SK-N-SH treated with all-trans-retinoic acid at 6 μM for 48 hours (cell line): ENCODE results near the gene ABI1.

Experiments used
- ATAC-seq: fragments of 200-7000 bp; cut with Tn5 transposase; 3 replicates; pipeline ENCODE4 v1.9.1; 2020; ENCODE audit warnings: mild to moderate bottlenecking, moderate library complexity
- ARNTL ChIP-seq: fragments of 450-650 bp; formaldehyde crosslinking; IDR thresholded peaks from 2 replicates; pipeline ENCODE4 v1.5.0; 2020; ENCODE audit warnings: low read depth, mild to moderate bottlenecking, moderate library complexity, borderline replicate concordance
- BACH2 ChIP-seq: fragments of 250-450 bp; sonication (Bioruptor Pico); IDR thresholded peaks from 2 replicates; pipeline ENCODE4 v1.9.0; 2021; ENCODE audit warnings: mild to moderate bottlenecking, borderline replicate concordance
- CSDC2 ChIP-seq: fragments of 250-450 bp; sonication (Bioruptor Pico); IDR thresholded peaks from 2 replicates; pipeline ENCODE4 v1.5.0; 2020; ENCODE audit warnings: mild to moderate bottlenecking, moderate library complexity
- ESRRG ChIP-seq: fragments of 250-450 bp; sonication (Bioruptor Pico); IDR thresholded peaks from 2 replicates; pipeline ENCODE4 v1.6.1; 2021; ENCODE audit warnings: mild to moderate bottlenecking
- ISL1 ChIP-seq: fragments of 250-450 bp; sonication (Bioruptor Pico); IDR thresholded peaks from 2 replicates; pipeline ENCODE4 v2.1.2; 2022; ENCODE audit warnings: mild to moderate bottlenecking, moderate library complexity
- OSR1 ChIP-seq: fragments of 250-450 bp; sonication (Bioruptor Pico); IDR thresholded peaks from 2 replicates; pipeline ENCODE4 v1.8.0; 2022; ENCODE audit warnings: moderate library complexity, mild to moderate bottlenecking, inconsistent platforms
- SNAI2 ChIP-seq: fragments of 250-450 bp; sonication (Bioruptor Pico); IDR thresholded peaks from 2 replicates; pipeline ENCODE4 v1.5.0; 2020; ENCODE audit warnings: mild to moderate bottlenecking, moderate library complexity
- TCF4 ChIP-seq: fragments of 250-450 bp; sonication (Bioruptor Pico); IDR thresholded peaks from 2 replicates; pipeline ENCODE4 v1.8.0; 2021; ENCODE audit warnings: mild to moderate bottlenecking, moderate library complexity, borderline replicate concordance
- TOX ChIP-seq: fragments of 250-450 bp; sonication (Bioruptor Pico); IDR thresholded peaks from 2 replicates; pipeline ENCODE4 v1.8.0; 2021; ENCODE audit warnings: mild to moderate bottlenecking, moderate library complexity, borderline replicate concordance
- ZC3H10 ChIP-seq: fragments of 250-450 bp; sonication (Bioruptor Pico); IDR thresholded peaks from 2 replicates; pipeline ENCODE4 v1.5.1; 2021; ENCODE audit warnings: mild to moderate bottlenecking, moderate library complexity
- ZFP3 ChIP-seq: fragments of 250-450 bp; sonication (Bioruptor Pico); IDR thresholded peaks from 2 replicates; pipeline ENCODE4 v1.5.0; 2020; ENCODE audit warnings: mild to moderate bottlenecking, moderate library complexity
- ZFP30 ChIP-seq: fragments of 450-650 bp; formaldehyde crosslinking; IDR thresholded peaks from 2 replicates; pipeline ENCODE4 v1.5.0; 2022; ENCODE audit warnings: mild to moderate bottlenecking, moderate library complexity
- ZNF565 ChIP-seq: fragments of 450-650 bp; formaldehyde crosslinking; conservative IDR thresholded peaks from 2 replicates; pipeline ENCODE4 v1.5.0; 2020; ENCODE audit warnings: low read depth, mild to moderate bottlenecking, moderate library complexity
- ZNF70 ChIP-seq: fragments of 450-650 bp; formaldehyde crosslinking; IDR thresholded peaks from 2 replicates; pipeline ENCODE4 v1.5.0; 2020; ENCODE audit warnings: mild to moderate bottlenecking, moderate library complexity
- ZNF8 ChIP-seq: fragments of 450-650 bp; formaldehyde crosslinking; IDR thresholded peaks from 2 replicates; pipeline ENCODE4 v1.5.0; 2020; ENCODE audit warnings: mild to moderate bottlenecking, moderate library complexity
- TF ChIP-seq, protein P1 (sequence below): fragments of 250-450 bp; sonication (Bioruptor Pico); IDR thresholded peaks from 2 replicates; pipeline ENCODE4 v1.5.1; 2020; ENCODE audit warnings: low read depth, mild to moderate bottlenecking, moderate library complexity
- TF ChIP-seq, protein P2 (sequence below): fragments of 250-450 bp; sonication (Bioruptor Pico); IDR thresholded peaks from 2 replicates; pipeline ENCODE4 v1.8.0; 2021; ENCODE audit warnings: low read depth, mild to moderate bottlenecking, moderate library complexity, borderline replicate concordance
- TF ChIP-seq, protein P3 (sequence below): fragments of 250-450 bp; sonication (Bioruptor Pico); IDR thresholded peaks from 2 replicates; pipeline ENCODE4 v1.5.1; 2021; ENCODE audit warnings: mild to moderate bottlenecking, moderate library complexity
- TF ChIP-seq, protein P4 (sequence below): fragments of 250-450 bp; sonication (Bioruptor Pico); IDR thresholded peaks from 2 replicates; pipeline ENCODE4 v1.8.0; 2020; ENCODE audit warnings: mild to moderate bottlenecking, moderate library complexity, borderline replicate concordance

The ABI1 gene

DNA sequence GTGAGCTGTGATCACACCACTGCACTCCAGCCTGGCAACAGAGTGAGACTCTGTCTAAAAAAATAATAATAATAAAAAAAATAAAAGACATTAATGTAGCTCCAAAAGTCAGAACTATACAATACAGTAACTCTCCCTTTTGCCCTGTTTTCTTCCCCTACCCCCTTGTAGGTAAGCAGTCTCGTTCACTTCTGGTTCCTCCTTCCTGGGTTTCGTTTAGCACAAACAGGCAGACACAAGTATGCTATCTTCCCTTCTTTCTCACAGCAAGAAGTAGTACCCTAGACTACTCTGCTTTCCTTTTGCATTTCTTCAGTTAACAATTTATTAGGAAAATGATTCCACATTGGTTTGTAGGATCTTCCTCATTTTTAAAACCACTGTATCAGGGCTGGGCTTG lies 130.2 kb downstream of the ABI1 start (continued):
- TF ChIP-seq, protein P1, sequence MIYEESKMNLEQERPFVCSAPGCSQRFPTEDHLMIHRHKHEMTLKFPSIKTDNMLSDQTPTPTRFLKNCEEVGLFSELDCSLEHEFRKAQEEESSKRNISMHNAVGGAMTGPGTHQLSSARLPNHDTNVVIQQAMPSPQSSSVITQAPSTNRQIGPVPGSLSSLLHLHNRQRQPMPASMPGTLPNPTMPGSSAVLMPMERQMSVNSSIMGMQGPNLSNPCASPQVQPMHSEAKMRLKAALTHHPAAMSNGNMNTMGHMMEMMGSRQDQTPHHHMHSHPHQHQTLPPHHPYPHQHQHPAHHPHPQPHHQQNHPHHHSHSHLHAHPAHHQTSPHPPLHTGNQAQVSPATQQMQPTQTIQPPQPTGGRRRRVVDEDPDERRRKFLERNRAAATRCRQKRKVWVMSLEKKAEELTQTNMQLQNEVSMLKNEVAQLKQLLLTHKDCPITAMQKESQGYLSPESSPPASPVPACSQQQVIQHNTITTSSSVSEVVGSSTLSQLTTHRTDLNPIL (CRISPR knock-in tag) = no peak
- TF ChIP-seq TOX = no peak
- TF ChIP-seq, protein P2, sequence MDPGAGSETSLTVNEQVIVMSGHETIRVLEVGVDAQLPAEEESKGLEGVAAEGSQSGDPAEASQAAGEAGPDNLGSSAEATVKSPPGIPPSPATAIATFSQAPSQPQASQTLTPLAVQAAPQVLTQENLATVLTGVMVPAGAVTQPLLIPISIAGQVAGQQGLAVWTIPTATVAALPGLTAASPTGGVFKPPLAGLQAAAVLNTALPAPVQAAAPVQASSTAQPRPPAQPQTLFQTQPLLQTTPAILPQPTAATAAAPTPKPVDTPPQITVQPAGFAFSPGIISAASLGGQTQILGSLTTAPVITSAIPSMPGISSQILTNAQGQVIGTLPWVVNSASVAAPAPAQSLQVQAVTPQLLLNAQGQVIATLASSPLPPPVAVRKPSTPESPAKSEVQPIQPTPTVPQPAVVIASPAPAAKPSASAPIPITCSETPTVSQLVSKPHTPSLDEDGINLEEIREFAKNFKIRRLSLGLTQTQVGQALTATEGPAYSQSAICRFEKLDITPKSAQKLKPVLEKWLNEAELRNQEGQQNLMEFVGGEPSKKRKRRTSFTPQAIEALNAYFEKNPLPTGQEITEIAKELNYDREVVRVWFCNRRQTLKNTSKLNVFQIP (CRISPR knock-in tag) = no peak
- TF ChIP-seq, all 23 proteins: peak for 0

DNA sequence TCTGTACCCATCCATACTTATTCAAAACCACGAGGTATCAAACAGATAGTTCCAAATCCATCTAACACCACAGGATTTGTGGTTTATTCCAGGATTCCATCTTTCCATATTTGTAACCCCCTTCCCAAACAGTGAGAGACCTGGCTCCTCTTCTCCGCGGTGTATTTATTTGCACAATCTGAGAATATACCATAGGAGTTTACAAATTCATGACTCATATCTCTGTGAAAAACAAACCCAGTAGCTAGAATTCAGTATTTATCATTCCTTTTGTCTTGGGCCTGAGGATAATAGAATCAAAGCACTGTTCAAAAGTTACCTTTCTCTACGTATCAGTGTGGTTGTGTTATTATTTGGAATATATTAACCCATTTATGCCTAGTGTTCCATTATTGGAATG lies 131.4 kb downstream of the ABI1 start:
- no peak for ATAC-seq
- TF ChIP-seq, protein P3, sequence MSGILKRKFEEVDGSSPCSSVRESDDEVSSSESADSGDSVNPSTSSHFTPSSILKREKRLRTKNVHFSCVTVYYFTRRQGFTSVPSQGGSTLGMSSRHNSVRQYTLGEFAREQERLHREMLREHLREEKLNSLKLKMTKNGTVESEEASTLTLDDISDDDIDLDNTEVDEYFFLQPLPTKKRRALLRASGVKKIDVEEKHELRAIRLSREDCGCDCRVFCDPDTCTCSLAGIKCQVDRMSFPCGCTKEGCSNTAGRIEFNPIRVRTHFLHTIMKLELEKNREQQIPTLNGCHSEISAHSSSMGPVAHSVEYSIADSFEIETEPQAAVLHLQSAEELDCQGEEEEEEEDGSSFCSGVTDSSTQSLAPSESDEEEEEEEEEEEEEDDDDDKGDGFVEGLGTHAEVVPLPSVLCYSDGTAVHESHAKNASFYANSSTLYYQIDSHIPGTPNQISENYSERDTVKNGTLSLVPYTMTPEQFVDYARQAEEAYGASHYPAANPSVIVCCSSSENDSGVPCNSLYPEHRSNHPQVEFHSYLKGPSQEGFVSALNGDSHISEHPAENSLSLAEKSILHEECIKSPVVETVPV (CRISPR knock-in tag) = no peak
- TF ChIP-seq TCF4 (CRISPR knock-in tag) = no peak
- no peak for TF ChIP-seq ZNF565 (CRISPR knock-in tag)
- no peak for TF ChIP-seq SNAI2 (CRISPR knock-in tag)
- TF ChIP-seq ESRRG (CRISPR knock-in tag) = no peak
- TF ChIP-seq ARNTL = no peak
- no peak for TF ChIP-seq TOX
- TF ChIP-seq ISL1 (CRISPR knock-in tag) = no peak
- TF ChIP-seq, protein P4, sequence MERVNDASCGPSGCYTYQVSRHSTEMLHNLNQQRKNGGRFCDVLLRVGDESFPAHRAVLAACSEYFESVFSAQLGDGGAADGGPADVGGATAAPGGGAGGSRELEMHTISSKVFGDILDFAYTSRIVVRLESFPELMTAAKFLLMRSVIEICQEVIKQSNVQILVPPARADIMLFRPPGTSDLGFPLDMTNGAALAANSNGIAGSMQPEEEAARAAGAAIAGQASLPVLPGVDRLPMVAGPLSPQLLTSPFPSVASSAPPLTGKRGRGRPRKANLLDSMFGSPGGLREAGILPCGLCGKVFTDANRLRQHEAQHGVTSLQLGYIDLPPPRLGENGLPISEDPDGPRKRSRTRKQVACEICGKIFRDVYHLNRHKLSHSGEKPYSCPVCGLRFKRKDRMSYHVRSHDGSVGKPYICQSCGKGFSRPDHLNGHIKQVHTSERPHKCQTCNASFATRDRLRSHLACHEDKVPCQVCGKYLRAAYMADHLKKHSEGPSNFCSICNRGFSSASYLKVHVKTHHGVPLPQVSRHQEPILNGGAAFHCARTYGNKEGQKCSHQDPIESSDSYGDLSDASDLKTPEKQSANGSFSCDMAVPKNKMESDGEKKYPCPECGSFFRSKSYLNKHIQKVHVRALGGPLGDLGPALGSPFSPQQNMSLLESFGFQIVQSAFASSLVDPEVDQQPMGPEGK = no peak
- TF ChIP-seq, protein P1 (CRISPR knock-in tag) = no peak
- TF ChIP-seq ZC3H10 (CRISPR knock-in tag) = no peak
- TF ChIP-seq ZFP30 = no peak
- no peak for TF ChIP-seq ZFP3 (CRISPR knock-in tag)
- no peak for TF ChIP-seq ZNF8 (CRISPR knock-in tag)

DNA sequence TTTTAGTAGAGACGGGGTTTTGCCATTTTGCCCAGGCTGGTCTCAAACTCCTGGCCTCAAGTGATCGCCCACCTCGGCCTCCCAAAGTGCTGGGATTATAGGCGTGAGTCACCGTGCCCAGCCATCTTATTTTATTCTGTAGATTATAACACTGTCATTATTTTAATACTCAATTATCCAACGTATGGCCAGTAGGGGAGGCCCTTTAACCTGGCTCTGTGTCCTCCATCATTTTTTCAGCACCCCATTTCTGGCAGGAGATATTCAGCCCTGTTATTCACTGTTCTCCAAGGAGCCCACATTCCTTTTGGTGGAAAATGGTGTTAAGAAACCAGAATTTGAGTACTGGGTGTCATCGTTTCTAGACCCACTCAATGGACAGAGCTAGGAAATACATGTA lies 131.8 kb downstream of the ABI1 start:
- TF ChIP-seq, protein P1 (CRISPR knock-in tag) = no peak
- TF ChIP-seq CSDC2 (CRISPR knock-in tag) = no peak
- no peak for ATAC-seq

DNA sequence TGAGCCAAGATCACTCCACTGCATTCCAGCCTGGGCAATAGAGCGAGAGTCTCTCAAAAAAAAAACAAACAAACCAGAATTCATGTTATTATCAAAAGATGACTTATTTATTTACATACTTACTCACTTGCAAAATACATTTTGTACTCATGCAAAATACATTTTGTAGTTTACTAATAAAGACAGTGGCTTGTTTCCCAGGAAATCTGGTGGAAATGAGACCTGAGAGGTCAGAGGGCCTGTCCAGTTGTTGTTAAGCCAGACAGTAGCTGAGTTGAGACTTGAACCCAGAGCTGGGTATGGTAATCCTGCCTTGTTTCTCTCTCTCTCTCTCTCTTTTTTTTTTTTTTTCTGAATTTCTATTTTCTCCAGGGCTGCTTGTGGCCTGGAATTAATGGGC lies 133.8 kb downstream of the ABI1 start:
- ATAC-seq = no peak
- TF ChIP-seq BACH2 (CRISPR knock-in tag) = no peak
- TF ChIP-seq ISL1 (CRISPR knock-in tag) = no peak
- TF ChIP-seq, protein P4 = no peak
- no peak for TF ChIP-seq ESRRG (CRISPR knock-in tag)
- TF ChIP-seq, protein P1 (CRISPR knock-in tag) = no peak
- no peak for TF ChIP-seq TCF4 (CRISPR knock-in tag)
- TF ChIP-seq, protein P3 (CRISPR knock-in tag) = no peak
- TF ChIP-seq TOX = no peak
- TF ChIP-seq ZNF565 (CRISPR knock-in tag) = no peak
- no peak for TF ChIP-seq ZNF70 (CRISPR knock-in tag)
- no peak for TF ChIP-seq ZNF8 (CRISPR knock-in tag)
- TF ChIP-seq OSR1 (CRISPR knock-in tag) = no peak
- no peak for TF ChIP-seq ZC3H10 (CRISPR knock-in tag)
